ENCODE results near the gene NRL.

GRCh38 chr14:24126939-24127338, 12.2 kb upstream of the NRL start:
- TF ChIP-seq CTCF (IDR thresholded peaks at IDR 0.05) = no peak
- no peak for TF ChIP-seq ATF6 (CRISPR knock-in tag; IDR thresholded peaks at IDR 0.05)
- TF ChIP-seq ZNF138 (CRISPR knock-in tag; conservative IDR thresholded peaks at IDR 0.05) = no peak
- no peak for TF ChIP-seq MAX (CRISPR knock-in tag; IDR thresholded peaks at IDR 0.05)
- no peak for TF ChIP-seq AFF4 (CRISPR knock-in tag; IDR thresholded peaks at IDR 0.05; ENCODE audit: borderline replicate concordance)
- no peak for TF ChIP-seq USF2 (CRISPR knock-in tag; IDR thresholded peaks at IDR 0.05)
- no peak for TF ChIP-seq TP53 (CRISPR knock-in tag; IDR thresholded peaks at IDR 0.05)
- TF ChIP-seq FOXJ3 (CRISPR knock-in tag; IDR thresholded peaks at IDR 0.05; ENCODE audit: borderline replicate concordance) = no peak
- TF ChIP-seq ETV6 (CRISPR knock-in tag; IDR thresholded peaks at IDR 0.05) = no peak
- TF ChIP-seq ESRRA (CRISPR knock-in tag; IDR thresholded peaks at IDR 0.05; ENCODE audit: borderline replicate concordance) = no peak
- no peak for TF ChIP-seq SMAD3 (CRISPR knock-in tag; IDR thresholded peaks at IDR 0.05; ENCODE audit: borderline replicate concordance)
- no peak for TF ChIP-seq TEAD1 (CRISPR knock-in tag; IDR thresholded peaks at IDR 0.05)
- no peak for TF ChIP-seq CREM (CRISPR knock-in tag; IDR thresholded peaks at IDR 0.05)
